CD14-positive monocyte (primary cell): Measurements from ENCODE around the gene SCNN1B. TPM values are rescaled to one million over a fixed set of nuclear protein-coding genes. Genes with fewer than 3 reads are reported as not detected.

ENCODE experiments used
- DNase-seq, 3 donors: peaks; one replicate each; pipeline ENCODE4 v3.0.0-alpha.2; 2011 to 2022
- H2AFZ ChIP-seq: 2 replicates; pipeline ENCODE4 v1.6.0; 2012; ENCODE audit warnings: mild to moderate bottlenecking, low read depth, low read length, inconsistent platforms; ENCODE audit not compliant: insufficient read depth, poor library complexity, severe bottlenecking
- H3K27ac ChIP-seq, 2 donors: 1 replicate in 1 of 2; 2 replicates in 1 of 2; pipeline ENCODE4 v1.5.1; 2012 to 2013; ENCODE audit warnings: low read length in 2 of 2, control low read depth in 1 of 2, inconsistent platforms in 1 of 2, low read depth in 1 of 2, mild to moderate bottlenecking in 1 of 2
- H3K27me3 ChIP-seq, 2 donors: one replicate each; pipeline versions ENCODE4 v1.6.0 to v1.6.1; 2011 to 2013; ENCODE audit warnings: low read length in 2 of 2; ENCODE audit not compliant: control insufficient read depth in 2 of 2, insufficient read depth in 2 of 2
- H3K36me3 ChIP-seq, 2 donors: replicated peaks in 1 of 2; 1 replicate in 1 of 2; 2 replicates in 1 of 2; pipeline versions ENCODE4 v1.5.1 to v1.6.1; 2012 to 2013; ENCODE audit warnings: low read length in 2 of 2, control low read depth in 1 of 2, inconsistent platforms in 1 of 2, mild to moderate bottlenecking in 1 of 2; ENCODE audit not compliant: insufficient read depth in 2 of 2, control insufficient read depth in 1 of 2
- H3K4me1 ChIP-seq, 2 donors: 1 replicate in 1 of 2; 2 replicates in 1 of 2; pipeline versions ENCODE4 v1.5.1 to v1.6.1; 2012 to 2013; ENCODE audit warnings: low read length in 2 of 2, control low read depth in 1 of 2, inconsistent platforms in 1 of 2, mild to moderate bottlenecking in 1 of 2, moderate library complexity in 1 of 2; ENCODE audit not compliant: insufficient read depth in 2 of 2, control insufficient read depth in 1 of 2
- H3K4me2 ChIP-seq: replicated peaks from 2 replicates; pipeline ENCODE3; 2012; ENCODE audit warnings: low read length, moderate library complexity, mild to moderate bottlenecking; ENCODE audit not compliant: poor library complexity, severe bottlenecking; ENCODE audit errors: extremely low read depth
- H3K4me3 ChIP-seq, 3 experiments: fragments of 200-600 bp in 1 of 3; sonication (generic) in 1 of 3; replicated peaks in 1 of 3; 1 replicate in 2 of 3; 2 replicates in 1 of 3; pipeline ENCODE4 v1.5.1; 2011 to 2013; ENCODE audit warnings: low read length in 3 of 3, mild to moderate bottlenecking in 3 of 3, control low read depth in 2 of 3, low read depth in 2 of 3, inconsistent platforms in 1 of 3, moderate library complexity in 1 of 3
- H3K79me2 ChIP-seq: 2 replicates; pipeline ENCODE4 v1.6.0; 2012; ENCODE audit warnings: mild to moderate bottlenecking, control low read depth, inconsistent platforms, low read length, moderate library complexity; ENCODE audit not compliant: insufficient read depth
- H3K9ac ChIP-seq: 2 replicates; pipeline ENCODE4 v1.6.0; 2017; ENCODE audit warnings: low read length, mild to moderate bottlenecking; ENCODE audit not compliant: insufficient read depth, poor library complexity, severe bottlenecking
- H3K9me3 ChIP-seq, 2 donors: replicated peaks in 1 of 2; 1 replicate in 1 of 2; 2 replicates in 1 of 2; pipeline versions ENCODE4 v1.5.1 to v1.6.1; 2012 to 2013; ENCODE audit warnings: low read length in 2 of 2, control low read depth in 1 of 2; ENCODE audit not compliant: control insufficient read depth in 1 of 2, insufficient read depth in 1 of 2
- H4K20me1 ChIP-seq: 2 replicates; pipeline ENCODE4 v1.6.0; 2012; ENCODE audit warnings: mild to moderate bottlenecking, low read length, control low read depth, moderate library complexity; ENCODE audit not compliant: insufficient read depth
- H3K27ac Mint-ChIP-seq, 7 donors: one replicate each; pipeline ENCODE4 v1.8.0; 2020; ENCODE audit warnings: mild to moderate bottlenecking in 7 of 7, mixed read lengths in 7 of 7, moderate library complexity in 6 of 7, inconsistent platforms in 2 of 7
- H3K27me3 Mint-ChIP-seq, 3 donors: one replicate each; pipeline ENCODE4 v1.8.0; 2021 to 2022; ENCODE audit warnings: low read depth in 3 of 3, mild to moderate bottlenecking in 3 of 3, mixed read lengths in 3 of 3, moderate library complexity in 3 of 3, inconsistent platforms in 1 of 3
- H3K36me3 Mint-ChIP-seq, 2 donors: one replicate each; pipeline ENCODE4 v1.8.0; 2020; ENCODE audit warnings: mixed read lengths in 2 of 2, inconsistent platforms in 1 of 2, mild to moderate bottlenecking in 1 of 2
- H3K4me1 Mint-ChIP-seq: one replicate; pipeline ENCODE4 v1.8.0; 2020; ENCODE audit warnings: mild to moderate bottlenecking, mixed read lengths
- H3K4me3 Mint-ChIP-seq, 2 donors: one replicate each; pipeline ENCODE4 v1.8.0; 2020; ENCODE audit warnings: mild to moderate bottlenecking in 2 of 2, mixed read lengths in 2 of 2, moderate library complexity in 1 of 2
- H3K9me3 Mint-ChIP-seq, 7 donors: one replicate each; pipeline ENCODE4 v1.8.0; 2020 to 2022; ENCODE audit warnings: mixed read lengths in 7 of 7, mild to moderate bottlenecking in 6 of 7, moderate library complexity in 6 of 7, inconsistent platforms in 2 of 7
- CTCF ChIP-seq: fragments of 200-600 bp; IDR thresholded peaks from one replicate; pipeline ENCODE4 v1.8.0; 2022; ENCODE audit warnings: antibody characterized with exemption, mild to moderate bottlenecking
- WGBS: methylation state at CpG from one replicate; pipeline ENCODE4 v1.1.5; 2013; ENCODE audit warnings: missing lambda C conversion rate; ENCODE audit not compliant: insufficient coverage; 5-methylcytosine and 5-hydroxymethylcytosine counted together
- intact Hi-C, 2 donors: fragments of 100-400 bp; cut with micrococcal nuclease; formaldehyde crosslinking; loops; one replicate each; pipeline versions ENCODE4 v1.15.0 to v1.15.1; 2023
- polyA plus RNA-seq, 3 donors: library from polyadenylated mRNA; depleted of rRNA in 1 of 3; unstranded in 2 of 3; stranded (reverse) in 1 of 3; fragments of 300-500 nt in 2 of 3; fragments of >200 nt in 1 of 3; fragmentation: Illumina TruSeq in 2 of 3; gene quantifications; 1 replicate in 2 of 3; 2 replicates in 1 of 3; pipeline ENCODE4 v1.2.3, GENCODE V29; 2012 to 2021

Gene SCNN1B
- polyA plus RNA-seq, 3 donors: not detected

GRCh38 chr16:23330583-23331249 lies 28.6 kb downstream of the SCNN1B start:
- TF ChIP-seq CTCF: no peak
- H3K4me2 ChIP-seq: no peak overlapping the region
- Mint-ChIP-seq H3K9me3 (peaks cover 0 to 2% (median 0%) of the 10 kb centered on the region in 7 donors), H3K4me3 (no peak overlapping the region), H3K36me3 (no peaks in the 10 kb centered on the region), H3K4me1 (no peaks in the 10 kb centered on the region), H3K27me3 (peaks cover 2 to 13% (median 11%) of the 10 kb centered on the region in 3 donors), H3K27ac (no peak overlapping the region)
- intact Hi-C loops: no loop called here
- no peaks in the 10 kb centered on the region for H4K20me1 ChIP-seq
- no peaks in the 10 kb centered on the region for H3K79me2 ChIP-seq
- 91% methylated on average over 7 of the region's 11 CpGs for WGBS
- no peak for DNase-seq
- no peaks in the 10 kb centered on the region for H3K36me3 ChIP-seq
- H3K27ac ChIP-seq: no peak overlapping the region
- H3K9me3 ChIP-seq: no peaks in the 10 kb centered on the region
- H3K27me3 ChIP-seq: no peaks in the 10 kb centered on the region
- H2AFZ ChIP-seq: no peak overlapping the region
- no peak overlapping the region for H3K4me3 ChIP-seq
- no peak overlapping the region for H3K9ac ChIP-seq
- H3K4me1 ChIP-seq: no peaks in the 10 kb centered on the region

GRCh38 chr16:23333034-23333579 lies 31.0 kb downstream of the SCNN1B start:
- H4K20me1 ChIP-seq: no peaks in the 10 kb centered on the region
- no peak for DNase-seq
- no peak overlapping the region for H3K9ac ChIP-seq
- no peak overlapping the region for H3K4me3 ChIP-seq
- no peak overlapping the region for H3K4me3 Mint-ChIP-seq
- no peak overlapping the region for H3K27ac ChIP-seq
- 100% methylated on average over 2 of the region's 4 CpGs for WGBS
- no peak overlapping the region for H3K27ac Mint-ChIP-seq
- no peak overlapping the region for H2AFZ ChIP-seq
- H3K4me1 Mint-ChIP-seq: no peaks in the 10 kb centered on the region
- no peaks in the 10 kb centered on the region for H3K27me3 ChIP-seq
- H3K79me2 ChIP-seq: no peaks in the 10 kb centered on the region
- no peaks in the 10 kb centered on the region for H3K36me3 ChIP-seq
- peaks cover 2 to 15% (median 5%) of the 10 kb centered on the region in 3 donors for H3K27me3 Mint-ChIP-seq
- peaks cover 0 to 2% (median 0%) of the 10 kb centered on the region in 7 donors for H3K9me3 Mint-ChIP-seq
- H3K4me2 ChIP-seq: no peak overlapping the region
- no peaks in the 10 kb centered on the region for H3K9me3 ChIP-seq
- no peaks in the 10 kb centered on the region for H3K36me3 Mint-ChIP-seq
- intact Hi-C loops: no loop called here
- no peak for TF ChIP-seq CTCF
- no peaks in the 10 kb centered on the region for H3K4me1 ChIP-seq
